ENCODE results near the gene SORCS3.

SORCS3 gene

DNA sequence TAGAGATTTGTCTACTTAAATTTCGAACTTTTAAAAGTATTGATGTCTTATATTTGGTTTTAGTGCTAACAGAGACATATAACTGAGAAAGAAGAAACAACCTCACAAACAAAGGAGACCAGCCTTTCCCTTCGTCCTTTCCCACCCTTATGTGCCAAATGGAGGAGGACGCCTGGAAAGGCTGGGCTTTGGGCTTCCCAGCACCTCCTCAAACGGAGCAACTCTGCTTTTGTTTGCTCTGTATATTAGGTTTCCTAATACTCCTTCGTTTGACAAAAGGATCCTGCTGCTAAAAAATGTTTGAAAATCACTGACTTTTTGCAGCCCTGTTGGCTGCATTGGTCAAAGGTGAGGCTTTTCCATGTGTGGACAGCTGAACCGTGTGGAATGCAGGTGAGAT is 471.8 kb downstream of the SORCS3 start:
- no peak for DNase-seq (ENCODE audit: low spot score)

DNA sequence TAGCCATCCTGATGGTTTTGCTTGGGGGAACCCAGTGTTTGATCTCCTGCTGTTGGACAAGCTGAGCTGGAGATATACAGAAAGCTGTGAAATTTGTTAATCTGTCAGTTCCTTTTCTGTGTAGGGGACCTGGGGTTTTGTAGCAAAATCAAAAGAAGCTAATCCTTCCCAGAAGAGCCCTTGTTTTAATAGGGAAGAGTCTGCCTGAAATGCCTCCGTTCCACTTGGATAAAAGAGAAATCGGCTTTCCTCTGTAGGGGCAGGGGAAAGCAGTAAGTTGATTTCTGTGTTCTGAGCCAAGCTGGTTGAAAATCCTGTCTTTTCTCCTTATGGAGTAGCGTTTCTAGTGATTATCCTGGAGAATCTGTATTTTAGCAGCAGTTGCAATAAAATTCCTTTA is 472.6 kb downstream of the SORCS3 start:
- no peak for DNase-seq (ENCODE audit: low spot score)

DNA sequence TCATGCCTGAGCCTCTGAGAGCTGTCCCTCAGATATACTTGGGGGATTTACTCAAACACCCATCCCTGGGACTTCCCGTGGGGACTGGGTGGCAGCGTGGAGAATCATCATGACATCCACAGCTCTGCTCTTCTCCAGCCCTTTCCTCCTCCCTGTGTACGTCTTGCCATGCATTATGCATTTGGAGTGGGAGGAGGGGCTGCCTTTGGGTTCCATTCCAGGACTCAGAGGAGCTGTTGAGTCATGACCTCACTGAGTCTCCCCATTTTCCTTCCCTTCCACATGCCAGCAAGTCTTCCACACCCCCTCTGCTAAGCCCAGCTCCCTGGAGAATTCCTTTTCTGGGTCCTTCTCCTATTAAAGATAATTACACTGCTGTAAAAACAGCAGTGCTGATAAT is 480.7 kb downstream of the SORCS3 start:
- no peak for DNase-seq (ENCODE audit: low spot score)

DNA sequence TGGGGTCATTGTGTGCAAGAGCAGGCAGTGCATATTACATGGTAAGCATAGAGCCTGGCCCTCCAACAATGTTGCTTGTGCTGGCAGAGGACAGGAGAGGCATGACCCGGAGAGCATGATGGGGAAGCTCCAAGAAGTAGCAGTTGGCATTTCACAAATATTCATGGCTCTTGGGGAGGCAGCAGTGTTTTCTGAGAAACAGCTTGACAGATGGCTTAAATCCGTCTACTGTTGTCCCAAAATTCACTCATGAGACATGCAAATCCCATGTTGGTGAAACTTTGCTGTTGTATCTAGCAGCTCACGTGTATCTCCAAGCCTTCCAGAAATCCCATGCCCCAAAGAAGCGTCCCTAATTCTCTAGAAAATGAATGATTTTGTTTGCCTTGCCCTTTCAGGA is 487.0 kb downstream of the SORCS3 start:
- no peak for DNase-seq (ENCODE audit: low spot score)

DNA sequence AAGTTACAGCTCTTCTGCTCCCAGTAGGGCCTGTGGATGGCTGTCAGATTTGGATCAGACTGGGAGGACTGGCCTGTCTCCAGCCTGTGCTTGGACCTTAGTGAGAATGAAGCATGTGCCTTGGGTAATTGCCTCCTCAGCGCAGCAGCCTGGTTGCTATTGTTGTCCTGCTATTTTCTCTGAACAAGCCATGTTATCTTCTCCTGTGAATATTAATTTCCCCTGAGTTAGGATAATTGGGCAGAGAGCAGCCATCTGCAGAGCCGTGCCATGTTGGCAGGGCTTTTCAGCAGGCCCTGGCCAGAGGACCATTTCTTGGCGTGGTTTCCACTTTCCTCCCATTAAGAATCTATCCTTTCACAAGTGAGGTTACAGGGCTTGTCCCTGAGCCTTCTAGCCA is 497.3 kb downstream of the SORCS3 start:
- DNase-seq (ENCODE audit: low spot score): no peak

DNA sequence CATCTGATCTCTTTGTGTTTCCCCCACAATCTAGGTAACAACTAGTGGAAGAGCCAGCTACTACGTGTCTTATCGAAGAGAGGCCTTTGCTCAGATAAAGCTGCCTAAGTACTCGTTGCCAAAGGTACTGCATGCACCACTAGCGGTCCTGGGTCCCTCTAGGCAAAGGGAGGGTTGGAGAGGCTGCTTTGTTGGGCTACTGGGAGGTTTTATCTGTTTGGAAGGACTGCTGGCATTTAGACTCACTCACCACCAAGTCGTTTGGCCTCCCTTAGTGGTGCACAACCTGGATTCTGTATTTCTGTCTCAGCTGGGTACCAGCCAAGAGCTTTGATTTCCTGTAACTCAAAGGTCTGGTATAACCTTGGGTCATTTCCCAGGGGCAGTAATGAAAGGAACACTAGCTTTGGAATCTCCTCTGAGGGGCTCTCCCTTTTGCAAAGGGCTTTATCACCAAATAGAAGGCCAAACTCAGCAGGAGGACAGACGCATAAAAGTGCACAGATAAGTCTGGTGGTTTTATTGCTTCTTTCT is 498.3 kb downstream of the SORCS3 start:
- DNase-seq (ENCODE audit: low spot score): no peak

DNA sequence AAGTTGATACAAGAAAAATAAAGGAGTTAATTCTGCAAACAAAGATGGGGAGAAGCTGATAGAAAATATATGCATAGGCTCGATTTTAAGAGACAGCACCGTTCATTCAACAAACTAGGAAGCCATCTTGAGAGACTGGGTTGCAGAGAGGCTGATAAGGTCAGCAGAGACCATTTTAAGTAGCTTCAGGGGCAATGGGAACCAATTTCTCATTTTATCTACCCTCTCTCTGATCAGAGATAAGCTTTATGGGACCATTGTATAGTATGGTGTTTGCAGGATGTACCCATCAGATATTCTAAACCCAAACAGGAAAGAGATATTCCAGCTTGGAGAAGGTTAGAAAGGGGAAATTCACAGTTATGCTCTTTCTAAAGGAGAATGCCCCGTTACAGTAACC is 499.5 kb downstream of the SORCS3 start:
- DNase-seq (ENCODE audit: low spot score): no peak

DNA sequence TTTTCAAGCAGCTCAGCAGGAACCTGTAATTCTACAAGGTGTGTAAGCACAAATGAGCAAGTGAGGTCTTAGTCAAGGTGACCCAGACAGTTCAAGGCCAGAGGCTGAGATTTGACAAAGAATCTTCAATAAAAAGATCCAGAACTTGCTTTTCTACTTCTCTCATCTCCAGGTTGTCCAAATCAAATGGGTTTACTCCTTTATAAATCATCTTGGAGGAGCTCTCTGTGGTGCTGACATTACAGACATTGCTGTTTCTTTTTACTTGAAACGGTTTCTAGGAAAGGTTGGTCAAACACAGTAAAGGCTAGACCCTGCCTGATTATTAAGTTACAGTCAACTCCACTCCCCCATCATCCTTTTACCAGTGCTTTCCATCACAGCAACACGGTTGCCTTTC is 504.6 kb downstream of the SORCS3 start:
- no peak for DNase-seq (ENCODE audit: low spot score)

DNA sequence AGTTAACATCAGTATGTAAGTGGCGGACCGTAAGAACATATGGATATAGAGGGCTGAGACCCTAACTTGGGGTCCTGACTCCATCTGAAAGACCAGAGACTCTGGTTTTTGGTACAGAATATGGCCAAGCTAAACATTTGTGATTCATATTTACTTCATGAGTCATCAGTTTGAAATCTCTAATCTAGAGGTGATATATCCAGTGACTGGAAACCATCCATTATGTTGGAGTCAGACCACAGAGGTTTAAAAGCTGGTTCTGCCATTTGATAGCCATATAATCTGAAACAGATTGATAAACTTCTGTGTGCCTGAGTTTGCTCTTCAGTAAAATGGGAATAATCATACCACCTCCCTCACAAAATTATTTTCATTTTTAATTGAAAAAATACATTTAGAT is 505.3 kb downstream of the SORCS3 start:
- DNase-seq (ENCODE audit: low spot score): no peak

DNA sequence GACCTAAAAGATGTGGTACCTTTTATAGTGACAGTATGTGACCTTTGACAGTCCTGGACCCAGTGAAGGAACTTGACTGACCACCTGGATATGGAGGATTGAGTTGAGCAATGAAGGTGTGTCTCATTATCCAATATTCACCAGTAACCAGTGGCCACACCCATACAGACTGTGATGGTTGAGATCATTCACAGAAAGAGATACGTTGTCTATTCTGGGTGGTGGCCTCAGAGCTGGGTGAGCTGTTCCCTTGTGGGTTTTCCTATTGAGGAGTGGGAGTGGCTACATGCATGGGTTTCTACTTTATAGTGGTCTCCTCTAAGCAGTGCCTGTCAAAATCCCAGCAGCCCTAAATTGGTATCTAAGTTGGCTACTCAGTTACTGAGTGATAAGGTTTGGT is 507.4 kb downstream of the SORCS3 start:
- DNase-seq (ENCODE audit: low spot score): no peak

DNA sequence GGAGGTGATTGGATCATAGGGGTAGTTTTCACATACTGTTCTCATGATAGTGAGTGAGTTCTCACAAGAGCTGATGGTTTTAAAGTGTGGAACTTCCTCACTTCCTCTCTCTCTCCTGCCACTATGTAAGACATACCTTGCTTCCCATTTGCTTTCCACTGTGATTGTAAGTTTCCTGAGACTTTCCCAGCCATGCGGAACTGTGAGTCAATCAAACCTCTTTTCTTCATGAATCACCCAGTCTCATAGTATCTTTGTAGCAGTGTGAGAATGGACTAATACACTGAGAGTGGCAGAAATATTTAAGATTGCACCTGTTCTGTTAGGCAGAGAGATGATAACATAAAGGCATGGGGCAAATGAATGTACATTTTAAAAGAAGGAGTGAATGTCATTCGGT is 507.8 kb downstream of the SORCS3 start:
- no peak for DNase-seq (ENCODE audit: low spot score)

DNA sequence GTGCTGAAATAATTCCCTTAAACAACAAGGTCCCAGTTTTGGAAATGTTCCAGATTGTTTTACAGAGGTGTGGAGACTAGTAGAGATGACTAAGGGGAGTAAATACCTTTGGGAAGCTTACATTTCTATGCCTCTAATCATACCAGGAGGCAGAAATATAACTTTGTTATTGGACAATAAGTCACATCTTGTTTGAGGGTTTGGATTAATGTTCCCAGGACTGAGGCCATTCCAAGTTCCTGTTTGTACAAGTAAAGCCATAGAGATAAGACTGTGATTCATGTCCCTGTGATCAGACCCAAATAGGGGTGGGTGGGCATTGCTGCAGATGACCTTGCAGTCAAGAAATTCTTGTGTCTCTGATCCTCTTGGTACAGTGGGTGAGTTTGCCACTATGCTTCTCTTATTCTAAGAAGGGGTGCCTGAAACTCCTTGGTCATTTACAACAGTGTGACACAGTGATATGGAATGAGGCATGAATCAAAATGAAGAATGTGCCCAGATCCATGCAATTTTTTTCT is 508.3 kb downstream of the SORCS3 start:
- DNase-seq (ENCODE audit: low spot score): no peak

DNA sequence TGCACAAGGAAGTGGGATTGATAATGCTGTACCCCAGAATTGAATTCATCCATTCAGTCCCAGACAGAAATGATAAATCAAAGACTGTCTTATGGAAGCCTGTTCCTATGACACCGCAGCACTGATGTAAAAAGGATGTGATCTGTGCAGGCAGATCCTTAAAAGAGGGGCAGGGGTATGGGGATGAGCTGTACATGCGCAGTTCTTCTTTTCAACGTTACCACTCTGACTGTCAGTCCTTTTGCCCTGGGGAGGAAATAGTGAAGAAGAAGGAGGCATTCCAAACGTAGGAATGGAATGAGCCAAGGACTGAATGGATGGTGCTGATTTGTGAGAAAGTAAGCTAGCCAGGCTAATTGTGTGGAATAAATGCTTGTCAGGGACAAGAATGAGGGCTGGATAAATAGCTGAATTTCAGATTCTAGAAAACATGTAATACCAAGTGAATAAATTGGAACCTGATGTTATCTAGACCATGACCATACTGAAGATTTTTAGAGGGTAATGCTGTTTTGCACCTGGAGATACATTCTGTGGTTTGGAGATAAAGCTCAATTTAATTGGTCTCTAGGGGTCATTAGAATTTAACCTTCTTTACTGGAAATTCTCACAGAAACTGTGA is 509.3 kb downstream of the SORCS3 start:
- no peak for DNase-seq (ENCODE audit: low spot score)

DNA sequence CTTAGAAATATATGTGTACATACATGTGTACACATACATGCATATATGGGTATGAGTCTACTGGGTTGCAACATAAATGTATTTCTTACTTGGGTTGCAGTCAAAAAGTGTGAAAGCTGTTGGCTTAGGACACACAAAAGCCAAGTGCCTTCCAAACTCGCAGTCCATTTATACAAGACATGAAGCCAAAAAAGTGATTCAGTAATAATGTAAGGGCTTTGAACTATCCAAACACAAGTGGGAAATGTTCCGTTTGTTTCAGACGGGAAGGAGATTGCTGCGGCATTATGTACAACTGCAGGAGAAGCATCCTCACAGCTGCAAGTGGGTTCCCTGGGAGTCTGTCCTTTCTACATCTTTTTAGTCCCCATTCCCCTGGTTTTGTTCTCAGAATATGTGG is 513.6 kb downstream of the SORCS3 start:
- no peak for DNase-seq (ENCODE audit: low spot score)

DNA sequence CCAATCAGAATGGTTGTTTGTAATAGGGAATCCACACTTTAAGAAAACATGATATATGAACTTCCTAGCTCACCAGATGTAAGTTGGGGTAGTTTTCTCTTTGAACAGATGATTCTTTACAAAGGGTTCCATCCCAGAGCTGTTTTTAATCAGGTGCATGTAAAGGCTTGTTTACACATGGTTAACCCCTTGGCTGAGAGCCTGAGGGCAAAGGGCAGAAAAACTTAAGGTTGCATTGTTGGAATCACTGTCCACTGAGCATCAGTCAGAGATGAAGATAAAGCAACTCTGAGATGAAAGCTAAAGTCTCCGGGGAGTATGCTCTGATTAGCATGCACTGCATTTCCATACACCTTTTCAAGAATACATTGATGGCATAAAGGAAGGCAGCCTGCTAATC is 518.2 kb downstream of the SORCS3 start:
- no peak for DNase-seq (ENCODE audit: low spot score)

DNA sequence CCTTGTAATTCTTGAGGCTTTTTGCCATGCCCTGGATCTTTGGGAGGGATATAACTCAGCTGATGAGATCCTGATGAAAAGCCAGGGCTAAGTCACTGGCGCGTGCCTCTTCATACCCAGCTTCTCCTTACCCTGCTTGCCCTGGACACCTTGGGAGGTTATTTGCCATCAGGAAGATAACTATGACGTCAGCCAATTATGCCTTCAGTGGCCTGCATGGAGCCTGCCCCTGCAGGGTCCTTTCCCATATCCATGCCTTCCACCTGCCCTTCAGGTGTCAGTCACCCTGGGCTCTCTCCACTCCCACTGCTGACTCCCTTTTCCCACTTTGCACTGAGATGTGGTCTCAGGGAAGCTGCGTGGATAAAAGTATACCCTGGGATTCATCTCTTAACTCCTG is 520.1 kb downstream of the SORCS3 start:
- no peak for DNase-seq (ENCODE audit: low spot score)

DNA sequence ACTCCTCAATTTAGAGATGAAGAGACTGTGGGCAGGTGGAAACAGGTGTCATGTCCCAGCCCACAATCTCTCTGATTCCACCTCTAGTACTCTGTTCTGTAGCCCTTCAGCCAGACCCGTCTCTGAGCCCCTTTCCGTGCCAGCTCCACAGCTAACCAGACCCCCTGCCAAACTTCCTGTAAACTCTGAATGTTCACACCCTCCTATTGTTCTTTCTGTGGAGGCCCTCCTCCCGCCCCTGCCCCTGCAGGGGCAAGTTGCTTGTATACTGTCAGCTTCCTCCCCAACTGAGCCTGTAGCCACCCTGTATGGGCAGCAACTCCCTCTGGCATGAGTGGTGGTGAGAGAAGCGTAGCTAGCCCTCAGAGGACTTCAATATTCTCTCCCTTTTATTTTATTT is 520.7 kb downstream of the SORCS3 start:
- no peak for DNase-seq (ENCODE audit: low spot score)

DNA sequence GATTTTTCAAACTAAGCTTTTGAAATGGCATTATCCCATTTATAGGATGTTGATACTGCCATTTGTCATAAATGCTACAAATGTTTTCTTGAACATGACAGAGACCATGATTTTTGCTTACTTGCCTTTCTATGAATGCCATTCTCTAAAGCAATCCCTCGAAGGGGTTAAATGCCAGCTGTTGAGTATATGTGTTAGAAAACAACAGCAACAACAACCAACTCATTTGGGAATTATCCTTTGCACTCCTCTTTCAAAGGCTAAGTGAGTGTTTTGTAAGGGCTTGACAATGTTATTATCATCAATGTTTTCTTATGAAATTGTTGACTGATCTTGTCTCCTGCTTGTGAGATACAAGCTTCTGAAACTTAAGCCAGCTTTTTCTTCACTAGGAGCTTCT is 529.4 kb downstream of the SORCS3 start:
- no peak for DNase-seq (ENCODE audit: low spot score)

DNA sequence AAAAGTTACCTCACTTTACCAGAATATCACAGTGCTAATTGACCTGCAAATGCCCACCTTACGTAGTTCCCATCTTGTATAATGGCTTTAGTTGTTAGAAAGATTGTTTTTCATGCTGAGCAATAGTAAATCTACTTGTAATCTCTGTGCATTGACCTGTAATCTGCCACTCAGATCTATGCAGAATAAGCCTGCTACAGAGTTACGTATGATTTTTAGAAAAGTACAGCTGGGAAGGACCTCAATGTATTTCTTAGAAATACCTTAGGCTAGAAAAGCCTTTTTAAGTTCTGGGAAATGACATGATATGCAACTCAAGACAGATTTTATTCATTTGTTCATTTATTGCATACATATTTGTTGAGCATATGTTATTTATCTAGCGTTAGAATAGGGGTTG is 530.9 kb downstream of the SORCS3 start:
- DNase-seq (ENCODE audit: low spot score): no peak

DNA sequence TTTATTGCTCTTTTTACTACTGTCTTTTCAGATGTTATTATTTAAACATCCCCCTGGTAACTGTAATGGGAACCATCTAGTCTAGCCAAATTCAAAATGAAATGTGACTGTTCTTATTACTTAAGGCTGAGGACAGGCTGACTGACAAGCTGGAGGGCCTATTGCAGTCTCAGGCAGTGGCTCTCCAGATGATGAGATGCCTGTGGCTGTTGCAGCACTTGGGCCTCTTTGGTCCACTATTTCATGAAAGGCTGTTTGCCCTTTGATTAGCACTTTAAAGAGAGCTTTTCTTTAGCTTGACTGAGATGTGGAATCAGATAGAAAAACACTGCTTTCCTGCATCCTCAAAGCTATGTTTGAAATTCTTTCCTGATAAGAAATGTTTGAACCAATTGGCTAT is 540.5 kb downstream of the SORCS3 start:
- DNase-seq (ENCODE audit: low spot score): no peak

DNA sequence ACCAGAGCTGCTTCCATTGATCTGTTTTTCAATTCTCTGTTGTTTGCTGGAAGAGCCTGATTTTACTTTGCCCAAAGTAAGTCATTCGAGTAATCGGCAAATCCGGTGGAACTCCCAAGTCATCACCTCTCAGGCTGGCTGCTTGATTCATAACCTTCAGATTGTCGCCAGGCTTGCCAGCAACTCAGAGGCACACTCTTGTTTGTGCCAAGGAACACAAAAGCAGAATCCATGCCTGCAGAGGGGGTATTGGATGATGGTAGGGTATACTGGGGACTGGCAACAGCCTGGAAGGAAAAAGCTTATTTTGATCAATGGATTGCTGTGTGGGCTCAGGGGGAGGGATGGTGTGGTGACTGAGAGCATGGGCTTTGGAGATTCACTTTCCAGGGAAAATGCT is 542.4 kb downstream of the SORCS3 start:
- no peak for DNase-seq (ENCODE audit: low spot score)

DNA sequence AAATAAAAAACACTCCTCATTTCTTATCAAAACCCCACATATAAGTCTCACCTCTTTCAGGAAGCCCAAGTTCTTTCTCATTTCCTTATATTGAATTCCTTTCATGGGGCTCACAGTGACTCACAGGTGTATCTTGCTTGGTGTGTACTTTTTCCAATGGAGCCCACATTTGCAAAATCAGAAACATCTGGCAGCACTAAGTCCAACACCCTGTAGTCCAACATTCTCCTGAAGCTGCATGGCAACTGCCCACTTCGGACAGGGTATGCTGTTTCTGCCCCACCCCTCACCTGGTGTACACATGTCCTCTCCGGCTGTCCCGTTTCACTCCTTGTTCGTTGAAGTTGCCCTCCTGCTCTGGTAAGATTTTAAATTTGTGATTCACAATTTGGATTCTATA is 544.1 kb downstream of the SORCS3 start:
- no peak for DNase-seq (ENCODE audit: low spot score)

DNA sequence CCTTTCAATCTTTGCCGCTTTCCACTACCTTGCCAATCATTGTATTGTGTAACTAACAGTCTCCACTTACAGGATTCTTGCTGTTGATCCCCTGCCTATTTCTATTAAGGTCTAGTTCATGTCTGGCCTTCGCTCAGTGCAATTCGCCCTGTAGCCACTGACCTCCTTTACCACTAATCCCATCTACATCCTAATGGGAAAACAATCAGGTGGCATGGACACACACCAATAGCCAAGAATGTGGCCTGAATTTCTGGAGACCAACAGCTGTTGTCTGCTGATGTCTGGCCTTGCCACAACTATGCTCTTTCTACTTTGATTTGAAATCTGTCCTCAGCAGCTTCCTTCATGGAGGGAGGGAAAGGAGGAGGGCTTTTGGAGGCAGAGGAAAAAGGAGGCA is 546.2 kb downstream of the SORCS3 start:
- no peak for DNase-seq (ENCODE audit: low spot score)

DNA sequence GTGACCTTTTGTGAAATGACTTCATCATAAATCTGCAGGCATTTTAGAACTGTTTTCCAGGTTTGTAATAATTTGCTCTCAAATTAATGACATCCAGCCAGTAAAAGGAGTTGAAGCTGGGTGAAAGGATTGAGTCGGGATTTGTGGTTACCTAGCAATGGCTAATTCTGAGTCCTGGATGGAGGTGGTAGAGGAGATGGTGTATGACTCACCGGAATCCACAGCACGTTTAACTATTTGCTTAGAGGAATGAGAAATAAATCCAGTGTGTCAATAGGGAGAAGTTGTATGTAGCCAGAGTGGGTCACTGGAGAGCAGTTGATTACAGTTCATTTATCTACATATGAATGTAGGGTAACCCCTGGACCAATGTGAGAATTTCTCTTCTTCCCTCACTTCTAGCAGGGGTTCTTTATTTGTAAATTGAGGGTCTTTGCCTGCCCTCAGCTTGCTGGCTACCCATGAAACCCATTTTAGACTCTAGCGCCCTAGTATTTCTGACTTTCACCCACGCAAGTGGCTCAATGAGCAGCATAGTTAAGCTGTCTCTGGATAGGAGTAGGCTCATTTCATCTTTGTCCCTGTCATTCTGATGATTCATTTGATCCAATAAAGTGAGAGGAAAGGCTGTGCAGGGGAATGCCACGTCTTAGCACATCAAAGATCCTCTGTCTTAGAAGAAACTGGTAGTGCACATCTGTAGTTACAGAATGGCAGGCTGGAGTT is 547.8 kb downstream of the SORCS3 start:
- no peak for DNase-seq (ENCODE audit: low spot score)

All from activated CD4-positive, alpha-beta T cell treated with anti-CD3 and anti-CD28 coated beads, Interleukin-2, Interleukin-4, amounts not matched to agents 100 ng/mL and 50 ng/mL, durations not matched to agents 16 hours and 8 hours (primary cell).